Measurements from ENCODE around the gene MINK1. TPM values are rescaled to one million over a fixed set of nuclear protein-coding genes. Genes with fewer than 3 reads are reported as not detected.

Gene MINK1
- total RNA-seq, 1 experiment from 2014 or later: 105 TPM

DNA sequence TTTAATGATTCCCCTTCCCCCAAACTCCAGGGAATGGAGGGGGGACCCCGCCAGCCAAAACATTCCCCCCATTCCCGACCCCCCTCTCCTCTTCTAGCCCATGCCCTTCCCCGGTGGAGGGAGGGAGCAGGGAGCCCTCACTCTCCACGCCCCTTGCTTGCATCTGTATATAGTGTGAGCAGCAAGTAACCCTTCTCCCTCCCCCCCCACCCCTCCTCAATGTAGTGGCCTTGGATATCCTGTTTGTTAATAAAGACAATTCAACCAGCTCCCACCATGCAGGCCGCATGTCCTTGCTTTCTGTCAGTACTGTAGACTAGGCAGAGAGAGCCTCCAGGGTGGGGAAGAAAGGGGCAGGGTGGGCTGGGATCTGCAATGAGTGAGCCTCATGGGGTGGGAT is 64.6 kb downstream of the MINK1 start:
- Mint-ChIP-seq H3K27ac (no peak overlapping the region), H3K9me3 (no peaks in the 10 kb centered on the region), H3K4me1 (peaks cover 10% of the 10 kb centered on the region; the same call in 1 of the 2 replicates), H3K27me3 (ENCODE audit: low read depth) (peaks cover 5% of the 10 kb centered on the region), H3K4me3 (no peak overlapping the region), H3K36me3 (peaks cover 9% of the 10 kb centered on the region; the same call in 1 of the 2 replicates)
- ATAC-seq (no peak), DNase-seq (ENCODE audit: low spot score) (no peak)
- ChIA-PET CTCF (interaction anchor here (0.6 kb wide), 1 partner anchor 89 kb away, joined by 3 read pairs; no protein-coding TSS in a partner anchor), POLR2A (interaction anchor here (0.7 kb wide), 1 partner anchor 1363 kb away, joined by 4 read pairs; no protein-coding TSS in a partner anchor)
- TF ChIP-seq JAZF1 (CRISPR knock-in tag; IDR thresholded peaks at IDR 0.05) (no peak), PRRX2 (CRISPR knock-in tag; IDR thresholded peaks at IDR 0.05) (no peak), CREB1 (CRISPR knock-in tag; IDR thresholded peaks at IDR 0.05) (no peak), ZNF219 (CRISPR knock-in tag; IDR thresholded peaks at IDR 0.05; ENCODE audit: borderline replicate concordance) (no peak)

DNA sequence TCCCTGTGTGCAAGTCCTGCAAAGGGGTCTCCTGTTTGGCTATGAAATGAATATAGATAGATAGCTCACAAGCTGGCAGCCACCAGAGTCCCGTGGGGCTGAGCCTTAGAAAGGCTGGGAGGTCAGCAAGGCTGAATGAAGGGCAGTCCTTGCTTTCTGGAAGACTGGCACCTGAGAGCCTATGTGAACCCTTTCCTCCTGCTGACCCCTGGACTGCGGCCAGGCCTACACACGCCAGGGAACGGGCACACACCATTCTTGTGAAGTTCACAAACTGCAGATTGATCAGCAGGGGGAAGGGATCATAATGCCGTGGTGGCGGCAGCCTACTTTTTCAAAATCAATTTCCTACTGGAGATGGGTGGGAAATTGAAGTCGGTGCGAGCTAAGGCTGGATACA is 65.2 kb downstream of the MINK1 start:
- ChIA-PET CTCF (interaction anchor here (1.2 to 2.8 kb wide), 3 partner anchors 10 to 69 kb away, joined by 3 to 38 read pairs (median 8); partner anchors contain the start of genes RNF167, SLC25A11 and SPAG7), POLR2A (no interaction called here)
- no peak for ATAC-seq
- Mint-ChIP-seq H3K27ac (0 out of 2 replicates have a peak overlapping the region, but pooled peaks have one; percentile 36), H3K36me3 (peaks cover 9% of the 10 kb centered on the region; the same call in 1 of the 2 replicates), H3K4me3 (peak overlapping the region; percentile 65), H3K27me3 (ENCODE audit: low read depth) (peaks cover 5% of the 10 kb centered on the region), H3K4me1 (peaks cover 13% of the 10 kb centered on the region), H3K9me3 (no peaks in the 10 kb centered on the region)
- no peak for DNase-seq (ENCODE audit: low spot score)
- TF ChIP-seq, protein P1, sequence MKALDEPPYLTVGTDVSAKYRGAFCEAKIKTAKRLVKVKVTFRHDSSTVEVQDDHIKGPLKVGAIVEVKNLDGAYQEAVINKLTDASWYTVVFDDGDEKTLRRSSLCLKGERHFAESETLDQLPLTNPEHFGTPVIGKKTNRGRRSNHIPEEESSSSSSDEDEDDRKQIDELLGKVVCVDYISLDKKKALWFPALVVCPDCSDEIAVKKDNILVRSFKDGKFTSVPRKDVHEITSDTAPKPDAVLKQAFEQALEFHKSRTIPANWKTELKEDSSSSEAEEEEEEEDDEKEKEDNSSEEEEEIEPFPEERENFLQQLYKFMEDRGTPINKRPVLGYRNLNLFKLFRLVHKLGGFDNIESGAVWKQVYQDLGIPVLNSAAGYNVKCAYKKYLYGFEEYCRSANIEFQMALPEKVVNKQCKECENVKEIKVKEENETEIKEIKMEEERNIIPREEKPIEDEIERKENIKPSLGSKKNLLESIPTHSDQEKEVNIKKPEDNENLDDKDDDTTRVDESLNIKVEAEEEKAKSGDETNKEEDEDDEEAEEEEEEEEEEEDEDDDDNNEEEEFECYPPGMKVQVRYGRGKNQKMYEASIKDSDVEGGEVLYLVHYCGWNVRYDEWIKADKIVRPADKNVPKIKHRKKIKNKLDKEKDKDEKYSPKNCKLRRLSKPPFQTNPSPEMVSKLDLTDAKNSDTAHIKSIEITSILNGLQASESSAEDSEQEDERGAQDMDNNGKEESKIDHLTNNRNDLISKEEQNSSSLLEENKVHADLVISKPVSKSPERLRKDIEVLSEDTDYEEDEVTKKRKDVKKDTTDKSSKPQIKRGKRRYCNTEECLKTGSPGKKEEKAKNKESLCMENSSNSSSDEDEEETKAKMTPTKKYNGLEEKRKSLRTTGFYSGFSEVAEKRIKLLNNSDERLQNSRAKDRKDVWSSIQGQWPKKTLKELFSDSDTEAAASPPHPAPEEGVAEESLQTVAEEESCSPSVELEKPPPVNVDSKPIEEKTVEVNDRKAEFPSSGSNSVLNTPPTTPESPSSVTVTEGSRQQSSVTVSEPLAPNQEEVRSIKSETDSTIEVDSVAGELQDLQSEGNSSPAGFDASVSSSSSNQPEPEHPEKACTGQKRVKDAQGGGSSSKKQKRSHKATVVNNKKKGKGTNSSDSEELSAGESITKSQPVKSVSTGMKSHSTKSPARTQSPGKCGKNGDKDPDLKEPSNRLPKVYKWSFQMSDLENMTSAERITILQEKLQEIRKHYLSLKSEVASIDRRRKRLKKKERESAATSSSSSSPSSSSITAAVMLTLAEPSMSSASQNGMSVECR (CRISPR knock-in tag; IDR thresholded peaks at IDR 0.05; ENCODE audit: borderline replicate concordance): no peak
- TF ChIP-seq, protein P2, sequence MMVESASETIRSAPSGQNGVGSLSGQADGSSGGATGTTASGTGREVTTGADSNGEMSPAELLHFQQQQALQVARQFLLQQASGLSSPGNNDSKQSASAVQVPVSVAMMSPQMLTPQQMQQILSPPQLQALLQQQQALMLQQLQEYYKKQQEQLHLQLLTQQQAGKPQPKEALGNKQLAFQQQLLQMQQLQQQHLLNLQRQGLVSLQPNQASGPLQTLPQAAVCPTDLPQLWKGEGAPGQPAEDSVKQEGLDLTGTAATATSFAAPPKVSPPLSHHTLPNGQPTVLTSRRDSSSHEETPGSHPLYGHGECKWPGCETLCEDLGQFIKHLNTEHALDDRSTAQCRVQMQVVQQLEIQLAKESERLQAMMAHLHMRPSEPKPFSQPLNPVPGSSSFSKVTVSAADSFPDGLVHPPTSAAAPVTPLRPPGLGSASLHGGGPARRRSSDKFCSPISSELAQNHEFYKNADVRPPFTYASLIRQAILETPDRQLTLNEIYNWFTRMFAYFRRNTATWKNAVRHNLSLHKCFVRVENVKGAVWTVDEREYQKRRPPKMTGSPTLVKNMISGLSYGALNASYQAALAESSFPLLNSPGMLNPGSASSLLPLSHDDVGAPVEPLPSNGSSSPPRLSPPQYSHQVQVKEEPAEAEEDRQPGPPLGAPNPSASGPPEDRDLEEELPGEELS (CRISPR knock-in tag; IDR thresholded peaks at IDR 0.05): no peak
- no peak for TF ChIP-seq NFE2L1 (CRISPR knock-in tag; IDR thresholded peaks at IDR 0.05)
- no peak for TF ChIP-seq ZNF423 (CRISPR knock-in tag; IDR thresholded peaks at IDR 0.05)
- TF ChIP-seq PRRX2 (CRISPR knock-in tag; IDR thresholded peaks at IDR 0.05): no peak
- TF ChIP-seq GABPB1 (CRISPR knock-in tag; IDR thresholded peaks at IDR 0.05): no peak
- no peak for TF ChIP-seq EMX1 (CRISPR knock-in tag; IDR thresholded peaks at IDR 0.05)
- TF ChIP-seq, protein P3, sequence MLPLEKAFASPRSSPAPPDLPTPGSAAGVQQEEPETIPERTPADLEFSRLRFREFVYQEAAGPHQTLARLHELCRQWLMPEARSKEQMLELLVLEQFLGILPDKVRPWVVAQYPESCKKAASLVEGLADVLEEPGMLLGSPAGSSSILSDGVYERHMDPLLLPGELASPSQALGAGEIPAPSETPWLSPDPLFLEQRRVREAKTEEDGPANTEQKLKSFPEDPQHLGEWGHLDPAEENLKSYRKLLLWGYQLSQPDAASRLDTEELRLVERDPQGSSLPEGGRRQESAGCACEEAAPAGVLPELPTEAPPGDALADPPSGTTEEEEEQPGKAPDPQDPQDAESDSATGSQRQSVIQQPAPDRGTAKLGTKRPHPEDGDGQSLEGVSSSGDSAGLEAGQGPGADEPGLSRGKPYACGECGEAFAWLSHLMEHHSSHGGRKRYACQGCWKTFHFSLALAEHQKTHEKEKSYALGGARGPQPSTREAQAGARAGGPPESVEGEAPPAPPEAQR (CRISPR knock-in tag; IDR thresholded peaks at IDR 0.05): no peak
- no peak for TF ChIP-seq TEAD1 (CRISPR knock-in tag; IDR thresholded peaks at IDR 0.05)
- no peak for TF ChIP-seq TCF7 (CRISPR knock-in tag; IDR thresholded peaks at IDR 0.05; ENCODE audit: low read depth)
- TF ChIP-seq, protein P4, sequence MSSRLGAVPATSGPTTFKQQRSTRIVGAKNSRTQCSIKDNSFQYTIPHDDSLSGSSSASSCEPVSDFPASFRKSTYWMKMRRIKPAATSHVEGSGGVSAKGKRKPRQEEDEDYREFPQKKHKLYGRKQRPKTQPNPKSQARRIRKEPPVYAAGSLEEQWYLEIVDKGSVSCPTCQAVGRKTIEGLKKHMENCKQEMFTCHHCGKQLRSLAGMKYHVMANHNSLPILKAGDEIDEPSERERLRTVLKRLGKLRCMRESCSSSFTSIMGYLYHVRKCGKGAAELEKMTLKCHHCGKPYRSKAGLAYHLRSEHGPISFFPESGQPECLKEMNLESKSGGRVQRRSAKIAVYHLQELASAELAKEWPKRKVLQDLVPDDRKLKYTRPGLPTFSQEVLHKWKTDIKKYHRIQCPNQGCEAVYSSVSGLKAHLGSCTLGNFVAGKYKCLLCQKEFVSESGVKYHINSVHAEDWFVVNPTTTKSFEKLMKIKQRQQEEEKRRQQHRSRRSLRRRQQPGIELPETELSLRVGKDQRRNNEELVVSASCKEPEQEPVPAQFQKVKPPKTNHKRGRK (CRISPR knock-in tag; IDR thresholded peaks at IDR 0.05; ENCODE audit: borderline replicate concordance): no peak
- TF ChIP-seq, protein P5, sequence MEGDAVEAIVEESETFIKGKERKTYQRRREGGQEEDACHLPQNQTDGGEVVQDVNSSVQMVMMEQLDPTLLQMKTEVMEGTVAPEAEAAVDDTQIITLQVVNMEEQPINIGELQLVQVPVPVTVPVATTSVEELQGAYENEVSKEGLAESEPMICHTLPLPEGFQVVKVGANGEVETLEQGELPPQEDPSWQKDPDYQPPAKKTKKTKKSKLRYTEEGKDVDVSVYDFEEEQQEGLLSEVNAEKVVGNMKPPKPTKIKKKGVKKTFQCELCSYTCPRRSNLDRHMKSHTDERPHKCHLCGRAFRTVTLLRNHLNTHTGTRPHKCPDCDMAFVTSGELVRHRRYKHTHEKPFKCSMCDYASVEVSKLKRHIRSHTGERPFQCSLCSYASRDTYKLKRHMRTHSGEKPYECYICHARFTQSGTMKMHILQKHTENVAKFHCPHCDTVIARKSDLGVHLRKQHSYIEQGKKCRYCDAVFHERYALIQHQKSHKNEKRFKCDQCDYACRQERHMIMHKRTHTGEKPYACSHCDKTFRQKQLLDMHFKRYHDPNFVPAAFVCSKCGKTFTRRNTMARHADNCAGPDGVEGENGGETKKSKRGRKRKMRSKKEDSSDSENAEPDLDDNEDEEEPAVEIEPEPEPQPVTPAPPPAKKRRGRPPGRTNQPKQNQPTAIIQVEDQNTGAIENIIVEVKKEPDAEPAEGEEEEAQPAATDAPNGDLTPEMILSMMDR (IDR thresholded peaks at IDR 0.05): no peak
- TF ChIP-seq, protein P6, sequence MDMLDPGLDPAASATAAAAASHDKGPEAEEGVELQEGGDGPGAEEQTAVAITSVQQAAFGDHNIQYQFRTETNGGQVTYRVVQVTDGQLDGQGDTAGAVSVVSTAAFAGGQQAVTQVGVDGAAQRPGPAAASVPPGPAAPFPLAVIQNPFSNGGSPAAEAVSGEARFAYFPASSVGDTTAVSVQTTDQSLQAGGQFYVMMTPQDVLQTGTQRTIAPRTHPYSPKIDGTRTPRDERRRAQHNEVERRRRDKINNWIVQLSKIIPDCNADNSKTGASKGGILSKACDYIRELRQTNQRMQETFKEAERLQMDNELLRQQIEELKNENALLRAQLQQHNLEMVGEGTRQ (CRISPR knock-in tag; IDR thresholded peaks at IDR 0.05): no peak
- TF ChIP-seq NR2C2 (CRISPR knock-in tag; IDR thresholded peaks at IDR 0.05): no peak

All from WTC11 (cell line).